ENCODE data around the gene ATF5.
A peak's percentile ranks its signal among the peaks of the same experiment; 100 is the strongest.

ATF5 gene

GRCh38 chr19:49932041-49932451, 3.0 kb downstream of the ATF5 start:
- H3K27ac ChIP-seq = no peak overlapping the region

GRCh38 chr19:49932731-49933131, 3.7 kb downstream of the ATF5 start:
- no peak for TF ChIP-seq CTCF (IDR thresholded peaks at IDR 0.05)
- TF ChIP-seq ZFX (IDR thresholded peaks at IDR 0.05; ENCODE audit: borderline replicate concordance) = no peak
- H3K27ac ChIP-seq = no peak overlapping the region

More at GRCh38 chr19:49932041-49932451, 3.0 kb downstream of the ATF5 start:
- no peak for TF ChIP-seq CTCF (IDR thresholded peaks at IDR 0.05)

GRCh38 chr19:49933643-49934042, 4.6 kb downstream of the ATF5 start:
- no peak overlapping the region for H3K27ac ChIP-seq
- TF ChIP-seq CTCF (IDR thresholded peaks at IDR 0.05) = no peak
- TF ChIP-seq ZFX (IDR thresholded peaks at IDR 0.05; ENCODE audit: borderline replicate concordance) = no peak

- peak overlapping the region; percentile 18; the same call in 1 of the 2 replicates for H3K27ac ChIP-seq
- TF ChIP-seq ZFX (IDR thresholded peaks at IDR 0.05; ENCODE audit: borderline replicate concordance) = no peak
- no peak for TF ChIP-seq CTCF (IDR thresholded peaks at IDR 0.05)
Observed at GRCh38 chr19:49936549-49936948, 7.5 kb downstream of the ATF5 start.

GRCh38 chr19:49937750-49938381, 8.9 kb downstream of the ATF5 start:
- TF ChIP-seq ZFX (IDR thresholded peaks at IDR 0.05; ENCODE audit: borderline replicate concordance) (no peak), CTCF (IDR thresholded peaks at IDR 0.05) (peak; percentile 94)
- peak overlapping the region; percentile 35 for H3K27ac ChIP-seq

GRCh38 chr19:49938662-49939061, 9.7 kb downstream of the ATF5 start:
- no peak for TF ChIP-seq ZFX (IDR thresholded peaks at IDR 0.05; ENCODE audit: borderline replicate concordance)
- no peak for TF ChIP-seq CTCF (IDR thresholded peaks at IDR 0.05)
- peak overlapping the region; percentile 35 for H3K27ac ChIP-seq

- peak overlapping the region; percentile 35; the same call in 1 of the 2 replicates for H3K27ac ChIP-seq
- TF ChIP-seq CTCF (IDR thresholded peaks at IDR 0.05) = peak; percentile 52
- TF ChIP-seq ZFX (IDR thresholded peaks at IDR 0.05; ENCODE audit: borderline replicate concordance) = no peak
Observed at GRCh38 chr19:49939721-49940481, 10.9 kb downstream of the ATF5 start.
